ENCODE data around the gene HIRA.

DNA sequence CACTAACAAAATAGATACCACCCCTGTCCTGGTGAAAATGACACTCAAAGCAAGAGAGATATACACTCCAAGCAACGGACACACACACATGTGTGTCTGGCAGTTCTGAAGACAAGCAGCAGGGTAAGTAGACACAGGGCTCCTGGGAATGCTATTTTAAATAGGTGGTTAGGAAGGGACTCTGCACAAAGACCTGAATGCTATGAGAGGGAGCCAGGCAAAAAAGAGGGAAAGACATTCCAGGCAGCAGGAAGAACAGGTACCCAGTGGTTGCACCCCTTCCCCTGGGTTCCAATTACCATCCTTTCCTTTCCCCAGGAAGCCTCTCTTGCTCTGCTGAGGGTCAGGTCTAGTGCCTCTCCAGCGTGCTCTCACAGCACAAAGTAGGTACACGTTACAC lies 44.5 kb upstream of the HIRA start:
- TF ChIP-seq, protein P1, sequence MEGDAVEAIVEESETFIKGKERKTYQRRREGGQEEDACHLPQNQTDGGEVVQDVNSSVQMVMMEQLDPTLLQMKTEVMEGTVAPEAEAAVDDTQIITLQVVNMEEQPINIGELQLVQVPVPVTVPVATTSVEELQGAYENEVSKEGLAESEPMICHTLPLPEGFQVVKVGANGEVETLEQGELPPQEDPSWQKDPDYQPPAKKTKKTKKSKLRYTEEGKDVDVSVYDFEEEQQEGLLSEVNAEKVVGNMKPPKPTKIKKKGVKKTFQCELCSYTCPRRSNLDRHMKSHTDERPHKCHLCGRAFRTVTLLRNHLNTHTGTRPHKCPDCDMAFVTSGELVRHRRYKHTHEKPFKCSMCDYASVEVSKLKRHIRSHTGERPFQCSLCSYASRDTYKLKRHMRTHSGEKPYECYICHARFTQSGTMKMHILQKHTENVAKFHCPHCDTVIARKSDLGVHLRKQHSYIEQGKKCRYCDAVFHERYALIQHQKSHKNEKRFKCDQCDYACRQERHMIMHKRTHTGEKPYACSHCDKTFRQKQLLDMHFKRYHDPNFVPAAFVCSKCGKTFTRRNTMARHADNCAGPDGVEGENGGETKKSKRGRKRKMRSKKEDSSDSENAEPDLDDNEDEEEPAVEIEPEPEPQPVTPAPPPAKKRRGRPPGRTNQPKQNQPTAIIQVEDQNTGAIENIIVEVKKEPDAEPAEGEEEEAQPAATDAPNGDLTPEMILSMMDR (IDR thresholded peaks at IDR 0.05; ENCODE audit: borderline replicate concordance, extremely low read depth, low read length, poor library complexity, severe bottlenecking): no peak
- TF ChIP-seq EZH2 (IDR thresholded peaks at IDR 0.05; ENCODE audit: borderline replicate concordance, low read depth, low read length, severe bottlenecking): no peak

Data from DND-41 (cell line).